ENCODE measurements around the gene MRPL49. TPM values are rescaled to one million over a fixed set of nuclear protein-coding genes. Genes with fewer than 3 reads are reported as not detected.

MRPL49 gene
- total and polyA plus RNA-seq, 2 of the 13 experiments (the other 11 are each of a cell fraction or from before 2014, with no cell fraction given): 39.2 to 53.3 TPM

DNA sequence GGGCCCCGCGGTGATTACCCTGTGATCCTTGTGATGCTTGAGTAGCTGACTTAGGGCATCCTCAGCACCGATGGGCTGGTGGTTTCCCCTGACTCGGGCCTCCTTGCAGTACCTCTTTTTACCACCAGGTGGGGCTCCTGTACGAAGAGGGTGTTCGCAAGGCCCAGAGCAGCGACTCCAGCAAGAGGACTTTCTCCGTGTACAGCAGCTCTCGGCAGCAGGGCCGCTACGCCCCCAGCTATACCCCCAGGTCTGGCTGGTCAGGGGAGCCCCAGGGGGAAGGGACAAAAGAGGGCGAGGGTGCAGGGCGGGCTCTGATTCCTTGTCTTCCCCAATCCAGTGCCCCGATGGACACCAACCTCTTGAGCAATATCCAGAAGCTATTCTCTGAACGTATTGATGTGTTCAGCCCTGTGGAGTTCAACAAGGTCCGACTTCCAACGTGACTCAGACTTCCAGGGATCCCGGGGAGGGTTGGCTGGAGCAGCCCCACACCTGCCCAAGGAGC lies 11.7 kb upstream of the MRPL49 start:
- ChIA-PET POLR2A (interaction anchor here (0.8 to 5.0 kb wide), 18 partner anchors 9 to 332 kb away, joined by 3 to 86 read pairs (median 8); partner anchors contain the start of genes BATF2, CAPN1, DPF2 and FAU), CTCF (ENCODE audit: low intra/inter-chr PET ratio, low total read pairs) (interaction anchor here (0.6 to 1.5 kb wide), 3 partner anchors 70 to 143 kb away, joined by 3 to 9 read pairs (median 4); partner anchors contain the start of gene ARL2)
- Histone ChIP-seq H3K9me3 (ENCODE audit: low read length) (no peaks in the 10 kb centered on the region), H3K79me2 (ENCODE audit: insufficient read depth, low read length) (peaks cover 7% of the 10 kb centered on the region), H4K20me1 (ENCODE audit: insufficient read depth, low read length) (no peaks in the 10 kb centered on the region), H3K4me3 (replicated peaks in 1 of 3; ENCODE audit: insufficient read depth in 1 of 3, low read depth in 2 of 3, low read length in 3 of 3) (peak overlapping the region; percentile 22 to 95 (median 40)), H3K36me3 (replicated peaks in 1 of 2; ENCODE audit: control insufficient read depth in 1 of 2, insufficient read depth in 2 of 2, low read length in 2 of 2) (peaks cover 6 to 21% of the 10 kb centered on the region in 2 experiments; a peak in 4 of 5 replicates), H3K27me3 (ENCODE audit: control insufficient read depth in 1 of 2, insufficient read depth in 2 of 2, low read length in 2 of 2) (no peaks in the 10 kb centered on the region), H3K9ac (ENCODE audit: insufficient read depth, low read depth, low read length) (peak overlapping the region; percentile 45; the same call in 1 of the 2 replicates), H3K4me1 (ENCODE audit: insufficient read depth, low read length) (peaks cover 24% of the 10 kb centered on the region), H3K4me2 (ENCODE audit: low read depth, low read length) (peak overlapping the region; percentile 82), H2AFZ (ENCODE audit: low read length) (no peak overlapping the region), H3K27ac (ENCODE audit: extremely low read length, insufficient read depth, low read length) (peak overlapping the region; percentile 60)
- DNase-seq (ENCODE audit: low spot score) (peak; percentile 68), FAIRE-seq (peak; percentile 74), ATAC-seq (peak; percentile 24)
- WGBS (ENCODE audit: low lambda C conversion rate): 0% methylated on average over 7 of the region's 18 CpGs
- BruUV-seq (replicated peaks): no TSS peak
- intact Hi-C loops (cut with micrococcal nuclease; ENCODE audit: unreplicated experiment) (loop anchor here (2.0 kb wide), 1 partner anchor 14 kb away; the partner anchor contains the start of gene VPS51), in situ Hi-C loops (cut with HindIII; ENCODE audit: extremely low pct_ligation_motif_present, low pct_unique_long_range_greater_than_20kb) (loop anchor here (5.0 kb wide), 1 partner anchor 72 kb away; the partner anchor contains the start of gene CAPN1)
- TF ChIP-seq, protein P1, sequence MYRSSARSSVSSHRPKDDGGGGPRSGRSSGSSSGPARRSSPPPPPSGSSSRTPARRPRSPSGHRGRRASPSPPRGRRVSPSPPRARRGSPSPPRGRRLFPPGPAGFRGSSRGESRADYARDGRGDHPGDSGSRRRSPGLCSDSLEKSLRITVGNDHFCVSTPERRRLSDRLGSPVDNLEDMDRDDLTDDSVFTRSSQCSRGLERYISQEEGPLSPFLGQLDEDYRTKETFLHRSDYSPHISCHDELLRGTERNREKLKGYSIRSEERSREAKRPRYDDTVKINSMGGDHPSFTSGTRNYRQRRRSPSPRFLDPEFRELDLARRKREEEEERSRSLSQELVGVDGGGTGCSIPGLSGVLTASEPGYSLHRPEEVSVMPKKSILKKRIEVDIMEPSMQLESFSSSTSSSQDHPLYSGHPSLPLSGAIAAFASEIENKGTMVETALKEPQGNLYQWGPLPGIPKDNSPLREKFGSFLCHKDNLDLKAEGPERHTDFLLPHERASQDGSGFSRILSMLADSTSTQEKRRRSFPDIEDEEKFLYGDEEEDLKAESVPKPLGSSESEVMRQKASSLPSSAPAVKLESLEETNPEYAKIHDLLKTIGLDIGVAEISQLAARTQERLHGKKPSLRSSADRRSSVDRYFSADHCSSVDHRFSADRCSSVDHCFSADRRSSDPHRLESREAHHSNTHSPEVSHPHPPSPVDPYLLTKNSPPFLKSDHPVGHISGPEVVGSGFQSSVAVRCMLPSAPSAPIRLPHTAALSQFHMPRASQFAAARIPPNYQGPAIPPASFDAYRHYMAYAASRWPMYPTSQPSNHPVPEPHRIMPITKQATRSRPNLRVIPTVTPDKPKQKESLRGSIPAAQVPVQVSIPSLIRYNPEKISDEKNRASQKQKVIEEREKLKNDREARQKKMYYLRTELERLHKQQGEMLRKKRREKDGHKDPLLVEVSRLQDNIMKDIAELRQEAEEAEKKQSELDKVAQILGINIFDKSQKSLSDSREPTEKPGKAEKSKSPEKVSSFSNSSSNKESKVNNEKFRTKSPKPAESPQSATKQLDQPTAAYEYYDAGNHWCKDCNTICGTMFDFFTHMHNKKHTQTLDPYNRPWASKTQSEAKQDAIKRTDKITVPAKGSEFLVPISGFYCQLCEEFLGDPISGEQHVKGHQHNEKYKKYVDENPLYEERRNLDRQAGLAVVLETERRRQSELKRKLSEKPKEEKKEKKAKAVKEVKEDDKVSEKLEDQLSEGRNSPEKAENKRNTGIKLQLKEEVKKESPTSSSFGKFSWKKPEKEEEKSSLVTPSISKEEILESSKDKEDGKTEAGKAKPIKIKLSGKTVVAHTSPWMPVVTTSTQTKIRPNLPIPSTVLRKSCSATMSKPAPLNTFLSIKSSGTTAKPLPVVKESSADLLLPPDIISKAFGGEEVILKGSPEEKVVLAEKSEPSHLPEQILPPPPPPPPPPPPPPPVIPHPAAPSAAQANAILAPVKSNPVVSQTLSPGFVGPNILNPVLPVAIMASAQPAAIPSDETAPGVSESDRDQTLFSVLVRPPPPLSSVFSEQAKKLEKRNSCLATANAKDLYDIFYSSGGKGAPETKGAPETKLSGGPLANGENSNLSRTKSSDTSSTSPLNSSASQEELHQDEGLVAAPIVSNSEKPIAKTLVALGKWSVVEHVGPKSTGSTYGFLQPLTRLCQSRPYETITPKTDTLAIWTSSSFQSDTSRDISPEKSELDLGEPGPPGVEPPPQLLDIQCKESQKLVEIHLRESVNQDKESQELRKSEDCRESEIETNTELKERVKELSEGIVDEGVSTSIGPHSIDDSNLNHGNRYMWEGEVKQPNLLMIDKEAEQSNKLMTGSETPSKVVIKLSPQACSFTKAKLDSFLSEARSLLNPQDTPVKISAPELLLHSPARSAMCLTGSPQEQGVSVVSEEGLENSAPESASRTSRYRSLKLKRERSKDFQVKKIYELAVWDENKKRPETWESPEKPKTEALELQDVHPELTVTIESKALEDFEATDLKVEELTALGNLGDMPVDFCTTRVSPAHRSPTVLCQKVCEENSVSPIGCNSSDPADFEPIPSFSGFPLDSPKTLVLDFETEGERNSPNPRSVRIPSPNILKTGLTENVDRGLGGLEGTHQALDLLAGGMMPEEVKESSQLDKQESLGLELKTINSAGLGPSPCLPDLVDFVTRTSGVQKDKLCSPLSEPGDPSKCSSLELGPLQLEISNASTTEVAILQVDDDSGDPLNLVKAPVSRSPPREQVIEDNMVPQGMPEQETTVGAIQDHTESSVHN (CRISPR knock-in tag; IDR thresholded peaks at IDR 0.05): no peak
- TF ChIP-seq, protein P2, sequence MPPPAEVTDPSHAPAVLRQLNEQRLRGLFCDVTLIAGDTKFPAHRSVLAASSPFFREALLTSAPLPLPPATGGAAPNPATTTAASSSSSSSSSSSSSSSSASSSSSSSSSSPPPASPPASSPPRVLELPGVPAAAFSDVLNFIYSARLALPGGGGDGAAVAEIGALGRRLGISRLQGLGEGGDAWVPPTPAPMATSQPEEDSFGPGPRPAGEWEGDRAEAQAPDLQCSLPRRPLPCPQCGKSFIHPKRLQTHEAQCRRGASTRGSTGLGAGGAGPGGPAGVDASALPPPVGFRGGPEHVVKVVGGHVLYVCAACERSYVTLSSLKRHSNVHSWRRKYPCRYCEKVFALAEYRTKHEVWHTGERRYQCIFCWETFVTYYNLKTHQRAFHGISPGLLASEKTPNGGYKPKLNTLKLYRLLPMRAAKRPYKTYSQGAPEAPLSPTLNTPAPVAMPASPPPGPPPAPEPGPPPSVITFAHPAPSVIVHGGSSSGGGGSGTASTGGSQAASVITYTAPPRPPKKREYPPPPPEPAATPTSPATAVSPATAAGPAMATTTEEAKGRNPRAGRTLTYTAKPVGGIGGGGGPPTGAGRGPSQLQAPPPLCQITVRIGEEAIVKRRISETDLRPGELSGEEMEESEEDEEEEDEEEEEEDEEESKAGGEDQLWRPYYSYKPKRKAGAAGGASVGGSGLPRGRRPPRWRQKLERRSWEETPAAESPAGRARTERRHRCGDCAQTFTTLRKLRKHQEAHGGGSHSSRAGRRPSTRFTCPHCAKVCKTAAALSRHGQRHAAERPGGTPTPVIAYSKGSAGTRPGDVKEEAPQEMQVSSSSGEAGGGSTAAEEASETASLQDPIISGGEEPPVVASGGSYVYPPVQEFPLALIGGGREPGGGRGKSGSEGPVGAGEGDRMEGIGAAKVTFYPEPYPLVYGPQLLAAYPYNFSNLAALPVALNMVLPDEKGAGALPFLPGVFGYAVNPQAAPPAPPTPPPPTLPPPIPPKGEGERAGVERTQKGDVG (CRISPR knock-in tag; IDR thresholded peaks at IDR 0.05; ENCODE audit: borderline replicate concordance): no peak
- no peak for TF ChIP-seq ZNF552 (CRISPR knock-in tag; IDR thresholded peaks at IDR 0.05; ENCODE audit: borderline replicate concordance)
- TF ChIP-seq MIER3 (CRISPR knock-in tag; IDR thresholded peaks at IDR 0.05; ENCODE audit: borderline replicate concordance): no peak
- peak; percentile 64; the same call in 1 of the 2 replicates for TF ChIP-seq ZFX (CRISPR knock-in tag; IDR thresholded peaks at IDR 0.05; ENCODE audit: low read depth)
- TF ChIP-seq TAF15 (IDR thresholded peaks at IDR 0.05; ENCODE audit: low read depth, low read length, poor library complexity, severe bottlenecking): no peak
- no peak for TF ChIP-seq ZNF839 (CRISPR knock-in tag; IDR thresholded peaks at IDR 0.05; ENCODE audit: borderline replicate concordance)
- TF ChIP-seq FOXP1 (IDR thresholded peaks at IDR 0.05): no peak
- TF ChIP-seq FOXP1 (CRISPR knock-in tag; IDR thresholded peaks at IDR 0.05): no peak
- TF ChIP-seq NFKBIZ (CRISPR knock-in tag; IDR thresholded peaks at IDR 0.05): no peak

Data from HepG2 (cell line).